Smooth muscle cell (in vitro differentiated cells): ENCODE data around the gene MBD3L1. TPM values are rescaled to one million over a fixed set of nuclear protein-coding genes. Genes with fewer than 3 reads are reported as not detected.

Source experiments
- DNase-seq: peaks from one replicate; lab custom pipeline; 2025; ENCODE audit not compliant: unreplicated experiment; lab: John Stamatoyannopoulos, UW
- H2AFZ ChIP-seq: fragments of 200-600 bp; sonication (generic); 2 replicates; pipeline ENCODE4 v1.6.0; 2016; ENCODE audit warnings: antibody characterized with exemption, low read depth, mild to moderate bottlenecking
- H3F3A ChIP-seq: fragments of 200-600 bp; sonication (generic); 2 replicates; pipeline ENCODE4 v1.6.0; 2017; ENCODE audit warnings: antibody characterized with exemption, low read depth
- H3K27ac ChIP-seq: fragments of 200-600 bp; sonication (generic); 2 replicates; pipeline ENCODE4 v1.5.1; 2016; ENCODE audit warnings: low read depth, mild to moderate bottlenecking
- H3K27me3 ChIP-seq: fragments of 200-600 bp; sonication (generic); 2 replicates; pipeline ENCODE4 v1.6.1; 2016; ENCODE audit warnings: low read depth, mild to moderate bottlenecking
- H3K36me3 ChIP-seq: fragments of 200-600 bp; sonication (generic); 2 replicates; pipeline ENCODE4 v1.5.1; 2016; ENCODE audit warnings: low read depth
- H3K4me1 ChIP-seq: fragments of 200-600 bp; sonication (generic); 2 replicates; pipeline ENCODE4 v1.5.1; 2016; ENCODE audit warnings: low read depth
- H3K4me2 ChIP-seq: fragments of 200-600 bp; sonication (generic); 2 replicates; pipeline ENCODE4 v1.6.0; 2016; ENCODE audit warnings: mild to moderate bottlenecking
- H3K4me3 ChIP-seq: fragments of 200-600 bp; sonication (generic); 2 replicates; pipeline ENCODE4 v1.5.1; 2016; ENCODE audit warnings: mild to moderate bottlenecking
- H3K79me2 ChIP-seq: fragments of 200-600 bp; sonication (generic); 2 replicates; pipeline ENCODE4 v1.6.0; 2016; ENCODE audit warnings: low read depth, mild to moderate bottlenecking
- H3K9ac ChIP-seq: fragments of 200-600 bp; sonication (generic); 2 replicates; pipeline ENCODE4 v1.6.0; 2016; ENCODE audit warnings: low read depth
- H3K9me3 ChIP-seq: fragments of 200-600 bp; sonication (generic); replicated peaks from 2 replicates; pipeline ENCODE4 v1.5.1; 2016; ENCODE audit warnings: low read depth
- H4K20me1 ChIP-seq: fragments of 200-600 bp; sonication (generic); 2 replicates; pipeline ENCODE4 v1.6.0; 2016; ENCODE audit warnings: low read depth
- WGBS: methylation state at CpG from one replicate; pipeline ENCODE4 v1.1.7; 2016; ENCODE audit warnings: low lambda C conversion rate; 5-methylcytosine and 5-hydroxymethylcytosine counted together
- polyA plus RNA-seq: library from polyadenylated mRNA; unstranded; fragments of >200 nt; fragmentation: Nextera tagmentation; extraction: Ambion mirVana; gene quantifications from 2 replicates; pipeline ENCODE4 v1.2.1, GENCODE V29; 2016
- total RNA-seq: library from RNA; depleted of rRNA; stranded (reverse); fragments of >200 nt; gene quantifications from 2 replicates; pipeline ENCODE4 v1.2.3, GENCODE V29; 2014
- TF ChIP-seq, protein P1 (sequence below): fragments of 200-600 bp; sonication (generic); IDR thresholded peaks from 2 replicates; pipeline ENCODE4 v1.5.1; 2017; ENCODE audit warnings: borderline replicate concordance, mild to moderate bottlenecking, antibody characterized with exemption; ENCODE audit not compliant: insufficient read depth, poor library complexity, severe bottlenecking

Gene MBD3L1
- total and polyA plus RNA-seq, 2 experiments from 2014 or later: not detected

GRCh38 chr19:8866344-8866743 lies 34.2 kb downstream of the MBD3L1 start:
- H3K4me3 ChIP-seq: no peak overlapping the region
- no peaks in the 10 kb centered on the region for H3F3A ChIP-seq
- no peak overlapping the region for H3K27ac ChIP-seq
- DNase-seq: no peak
- H2AFZ ChIP-seq: no peak overlapping the region
- no peaks in the 10 kb centered on the region for H3K4me1 ChIP-seq
- no peak overlapping the region for H3K4me2 ChIP-seq
- H3K9me3 ChIP-seq: peaks cover 10% of the 10 kb centered on the region
- H3K36me3 ChIP-seq: no peaks in the 10 kb centered on the region
- H3K9ac ChIP-seq: no peak overlapping the region
- TF ChIP-seq, protein P1, sequence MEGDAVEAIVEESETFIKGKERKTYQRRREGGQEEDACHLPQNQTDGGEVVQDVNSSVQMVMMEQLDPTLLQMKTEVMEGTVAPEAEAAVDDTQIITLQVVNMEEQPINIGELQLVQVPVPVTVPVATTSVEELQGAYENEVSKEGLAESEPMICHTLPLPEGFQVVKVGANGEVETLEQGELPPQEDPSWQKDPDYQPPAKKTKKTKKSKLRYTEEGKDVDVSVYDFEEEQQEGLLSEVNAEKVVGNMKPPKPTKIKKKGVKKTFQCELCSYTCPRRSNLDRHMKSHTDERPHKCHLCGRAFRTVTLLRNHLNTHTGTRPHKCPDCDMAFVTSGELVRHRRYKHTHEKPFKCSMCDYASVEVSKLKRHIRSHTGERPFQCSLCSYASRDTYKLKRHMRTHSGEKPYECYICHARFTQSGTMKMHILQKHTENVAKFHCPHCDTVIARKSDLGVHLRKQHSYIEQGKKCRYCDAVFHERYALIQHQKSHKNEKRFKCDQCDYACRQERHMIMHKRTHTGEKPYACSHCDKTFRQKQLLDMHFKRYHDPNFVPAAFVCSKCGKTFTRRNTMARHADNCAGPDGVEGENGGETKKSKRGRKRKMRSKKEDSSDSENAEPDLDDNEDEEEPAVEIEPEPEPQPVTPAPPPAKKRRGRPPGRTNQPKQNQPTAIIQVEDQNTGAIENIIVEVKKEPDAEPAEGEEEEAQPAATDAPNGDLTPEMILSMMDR: no peak
- H3K27me3 ChIP-seq: no peaks in the 10 kb centered on the region
- H4K20me1 ChIP-seq: no peaks in the 10 kb centered on the region
- no peaks in the 10 kb centered on the region for H3K79me2 ChIP-seq

DNA sequence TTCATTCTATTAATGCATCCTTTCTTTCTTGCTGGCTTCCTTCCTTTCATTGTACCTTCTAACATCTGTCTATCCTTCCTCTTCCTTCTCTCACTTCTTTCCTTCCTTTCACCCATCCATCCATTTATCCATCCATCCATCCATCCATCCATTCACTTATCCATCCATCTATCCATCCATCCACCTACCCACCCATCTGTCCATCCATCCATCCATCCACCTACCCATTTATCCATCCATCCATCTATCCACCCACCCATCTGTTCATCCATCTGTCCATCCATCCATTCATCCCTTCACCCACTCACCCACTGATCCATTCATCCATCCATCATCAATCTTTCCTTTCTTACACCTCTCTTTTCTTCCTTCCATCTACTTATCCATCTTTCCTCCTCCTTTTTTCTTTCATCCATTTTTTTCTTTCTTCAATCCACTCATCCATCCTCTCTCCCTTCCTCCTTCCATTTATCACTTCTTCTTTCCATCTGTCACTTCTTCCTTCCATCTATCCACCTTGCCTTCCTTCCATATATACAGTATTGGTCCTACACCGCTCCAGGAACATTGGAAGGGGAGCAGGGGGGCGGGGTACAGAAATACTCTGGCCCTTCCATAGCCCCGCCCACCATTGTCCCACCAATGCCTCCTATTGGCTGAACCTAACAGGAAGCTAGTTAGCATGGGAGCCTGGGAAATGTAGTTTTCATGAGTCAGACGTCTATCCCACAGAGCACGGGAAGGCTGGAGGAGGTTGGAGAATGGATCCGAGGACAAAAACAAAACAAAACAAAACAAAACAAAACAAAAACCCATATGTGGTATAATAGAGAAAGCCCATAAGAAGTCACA lies 45.9 kb downstream of the MBD3L1 start:
- Histone ChIP-seq H3K27me3 (no peaks in the 10 kb centered on the region), H3K4me2 (no peak overlapping the region), H3K9ac (no peak overlapping the region), H3F3A (no peaks in the 10 kb centered on the region), H3K4me3 (no peak overlapping the region), H3K36me3 (no peaks in the 10 kb centered on the region), H3K27ac (no peak overlapping the region), H3K4me1 (no peaks in the 10 kb centered on the region), H2AFZ (no peak overlapping the region), H4K20me1 (no peaks in the 10 kb centered on the region), H3K79me2 (no peaks in the 10 kb centered on the region), H3K9me3 (peaks cover 3% of the 10 kb centered on the region)
- DNase-seq: no peak
- 59% methylated on average over 6 of the region's 6 CpGs for WGBS
- TF ChIP-seq, protein P1: no peak

- no peaks in the 10 kb centered on the region for H3F3A ChIP-seq
- WGBS: 45% methylated on average over 2 of the region's 2 CpGs
- DNase-seq: no peak
- H3K27me3 ChIP-seq: no peaks in the 10 kb centered on the region
- no peak overlapping the region for H3K4me3 ChIP-seq
- H3K9ac ChIP-seq: no peak overlapping the region
- no peak overlapping the region for H3K27ac ChIP-seq
- no peaks in the 10 kb centered on the region for H4K20me1 ChIP-seq
- no peak overlapping the region for H3K4me2 ChIP-seq
- no peak overlapping the region for H2AFZ ChIP-seq
- H3K36me3 ChIP-seq: no peaks in the 10 kb centered on the region
- TF ChIP-seq, protein P1: no peak
- H3K4me1 ChIP-seq: no peaks in the 10 kb centered on the region
- peaks cover 2% of the 10 kb centered on the region for H3K9me3 ChIP-seq
- no peaks in the 10 kb centered on the region for H3K79me2 ChIP-seq
These were observed 48.8 kb downstream of the MBD3L1 start for GRCh38 chr19:8880868-8881488.
